ENCODE measurements around the gene ACAA1.

DNA sequence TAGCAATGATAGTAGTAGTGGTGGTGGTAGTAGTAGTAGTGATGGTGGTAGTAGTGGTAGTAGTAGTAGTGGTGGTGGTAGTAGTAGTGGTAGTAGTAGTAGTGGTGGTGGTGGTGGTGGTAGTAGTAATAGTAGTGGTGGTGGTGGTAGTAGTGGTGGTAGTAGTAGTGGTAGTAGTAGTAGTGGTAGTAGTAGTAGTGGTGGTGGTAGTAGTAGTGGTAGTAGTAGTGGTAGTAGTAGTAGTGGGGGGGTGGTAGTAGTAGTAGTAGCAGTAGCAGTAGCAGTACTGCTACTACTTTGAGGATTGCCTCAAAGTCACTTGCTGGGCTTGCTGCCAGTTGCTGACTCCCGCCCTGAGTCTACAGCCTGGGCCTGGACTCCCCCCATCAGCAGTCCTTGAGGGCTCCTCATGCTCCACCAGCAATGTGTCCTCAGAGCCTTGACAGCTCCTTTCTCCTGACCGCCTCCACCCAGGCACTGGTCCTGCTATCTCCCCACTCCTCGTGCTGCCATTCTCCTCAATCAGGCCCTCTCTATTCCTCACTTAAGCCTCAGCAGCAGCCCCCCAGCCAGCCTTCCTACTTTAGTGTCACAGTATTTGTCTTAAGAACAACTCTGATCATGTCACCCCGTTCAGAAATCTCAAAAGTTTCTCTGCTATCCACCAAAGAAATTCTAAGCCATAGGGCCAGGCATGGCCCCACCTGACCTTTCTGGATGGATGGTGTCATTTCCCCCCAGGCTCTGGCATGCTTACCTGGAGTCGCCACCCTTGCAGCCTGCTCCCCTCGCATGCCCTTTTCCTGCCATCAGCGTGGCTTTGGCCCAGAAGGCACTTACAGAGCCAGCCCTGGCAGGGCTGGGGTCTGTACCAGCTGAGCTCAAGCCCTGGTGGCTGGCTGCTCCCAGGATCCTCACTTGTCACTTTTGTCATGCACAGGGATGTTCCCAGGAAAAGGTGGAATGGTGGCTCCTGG is 52.3 kb downstream of the ACAA1 start:
- TF ChIP-seq, protein P1, sequence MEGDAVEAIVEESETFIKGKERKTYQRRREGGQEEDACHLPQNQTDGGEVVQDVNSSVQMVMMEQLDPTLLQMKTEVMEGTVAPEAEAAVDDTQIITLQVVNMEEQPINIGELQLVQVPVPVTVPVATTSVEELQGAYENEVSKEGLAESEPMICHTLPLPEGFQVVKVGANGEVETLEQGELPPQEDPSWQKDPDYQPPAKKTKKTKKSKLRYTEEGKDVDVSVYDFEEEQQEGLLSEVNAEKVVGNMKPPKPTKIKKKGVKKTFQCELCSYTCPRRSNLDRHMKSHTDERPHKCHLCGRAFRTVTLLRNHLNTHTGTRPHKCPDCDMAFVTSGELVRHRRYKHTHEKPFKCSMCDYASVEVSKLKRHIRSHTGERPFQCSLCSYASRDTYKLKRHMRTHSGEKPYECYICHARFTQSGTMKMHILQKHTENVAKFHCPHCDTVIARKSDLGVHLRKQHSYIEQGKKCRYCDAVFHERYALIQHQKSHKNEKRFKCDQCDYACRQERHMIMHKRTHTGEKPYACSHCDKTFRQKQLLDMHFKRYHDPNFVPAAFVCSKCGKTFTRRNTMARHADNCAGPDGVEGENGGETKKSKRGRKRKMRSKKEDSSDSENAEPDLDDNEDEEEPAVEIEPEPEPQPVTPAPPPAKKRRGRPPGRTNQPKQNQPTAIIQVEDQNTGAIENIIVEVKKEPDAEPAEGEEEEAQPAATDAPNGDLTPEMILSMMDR (IDR thresholded peaks at IDR 0.05; ENCODE audit: low read depth, low read length, missing input control), result no peak
- TF ChIP-seq RAD21 (IDR thresholded peaks at IDR 0.05) (no peak), RXRA (IDR thresholded peaks at IDR 0.05) (no peak), ZBTB33 (IDR thresholded peaks at IDR 0.05) (no peak), JUND (IDR thresholded peaks at IDR 0.05) (no peak), TAF1 (conservative IDR thresholded peaks at IDR 0.05) (no peak), GABPA (IDR thresholded peaks at IDR 0.05 in 1 of 2, conservative IDR thresholded peaks at IDR 0.05 in 1 of 2) (no peak)
- TF ChIP-seq, protein P2, sequence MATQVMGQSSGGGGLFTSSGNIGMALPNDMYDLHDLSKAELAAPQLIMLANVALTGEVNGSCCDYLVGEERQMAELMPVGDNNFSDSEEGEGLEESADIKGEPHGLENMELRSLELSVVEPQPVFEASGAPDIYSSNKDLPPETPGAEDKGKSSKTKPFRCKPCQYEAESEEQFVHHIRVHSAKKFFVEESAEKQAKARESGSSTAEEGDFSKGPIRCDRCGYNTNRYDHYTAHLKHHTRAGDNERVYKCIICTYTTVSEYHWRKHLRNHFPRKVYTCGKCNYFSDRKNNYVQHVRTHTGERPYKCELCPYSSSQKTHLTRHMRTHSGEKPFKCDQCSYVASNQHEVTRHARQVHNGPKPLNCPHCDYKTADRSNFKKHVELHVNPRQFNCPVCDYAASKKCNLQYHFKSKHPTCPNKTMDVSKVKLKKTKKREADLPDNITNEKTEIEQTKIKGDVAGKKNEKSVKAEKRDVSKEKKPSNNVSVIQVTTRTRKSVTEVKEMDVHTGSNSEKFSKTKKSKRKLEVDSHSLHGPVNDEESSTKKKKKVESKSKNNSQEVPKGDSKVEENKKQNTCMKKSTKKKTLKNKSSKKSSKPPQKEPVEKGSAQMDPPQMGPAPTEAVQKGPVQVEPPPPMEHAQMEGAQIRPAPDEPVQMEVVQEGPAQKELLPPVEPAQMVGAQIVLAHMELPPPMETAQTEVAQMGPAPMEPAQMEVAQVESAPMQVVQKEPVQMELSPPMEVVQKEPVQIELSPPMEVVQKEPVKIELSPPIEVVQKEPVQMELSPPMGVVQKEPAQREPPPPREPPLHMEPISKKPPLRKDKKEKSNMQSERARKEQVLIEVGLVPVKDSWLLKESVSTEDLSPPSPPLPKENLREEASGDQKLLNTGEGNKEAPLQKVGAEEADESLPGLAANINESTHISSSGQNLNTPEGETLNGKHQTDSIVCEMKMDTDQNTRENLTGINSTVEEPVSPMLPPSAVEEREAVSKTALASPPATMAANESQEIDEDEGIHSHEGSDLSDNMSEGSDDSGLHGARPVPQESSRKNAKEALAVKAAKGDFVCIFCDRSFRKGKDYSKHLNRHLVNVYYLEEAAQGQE (IDR thresholded peaks at IDR 0.05), result no peak
- TF ChIP-seq, protein P3, sequence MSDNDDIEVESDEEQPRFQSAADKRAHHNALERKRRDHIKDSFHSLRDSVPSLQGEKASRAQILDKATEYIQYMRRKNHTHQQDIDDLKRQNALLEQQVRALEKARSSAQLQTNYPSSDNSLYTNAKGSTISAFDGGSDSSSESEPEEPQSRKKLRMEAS (IDR thresholded peaks at IDR 0.05), result no peak

All from liver (tissue), 3 donors.